Coronary artery (tissue), 2 donors: ENCODE data around the gene PTPN22.

Source experiments
- DNase-seq: peaks from one replicate; pipeline ENCODE4 v3.0.0-alpha.2; 2017; ENCODE audit warnings: low spot score
- H3K27ac ChIP-seq, 2 donors: fragments of 200-600 bp; sonication (generic); one replicate each; pipeline ENCODE4 v1.5.1; 2016 to 2019
- H3K4me3 ChIP-seq: fragments of 200-600 bp; sonication (generic); 2 replicates; pipeline ENCODE4 v1.5.1; 2016; ENCODE audit warnings: mild to moderate bottlenecking, moderate library complexity
- CTCF ChIP-seq: fragments of 200-600 bp; sonication (generic); IDR thresholded peaks from one replicate; pipeline ENCODE4 v1.5.1; 2019; ENCODE audit warnings: antibody characterized with exemption

The PTPN22 gene

DNA sequence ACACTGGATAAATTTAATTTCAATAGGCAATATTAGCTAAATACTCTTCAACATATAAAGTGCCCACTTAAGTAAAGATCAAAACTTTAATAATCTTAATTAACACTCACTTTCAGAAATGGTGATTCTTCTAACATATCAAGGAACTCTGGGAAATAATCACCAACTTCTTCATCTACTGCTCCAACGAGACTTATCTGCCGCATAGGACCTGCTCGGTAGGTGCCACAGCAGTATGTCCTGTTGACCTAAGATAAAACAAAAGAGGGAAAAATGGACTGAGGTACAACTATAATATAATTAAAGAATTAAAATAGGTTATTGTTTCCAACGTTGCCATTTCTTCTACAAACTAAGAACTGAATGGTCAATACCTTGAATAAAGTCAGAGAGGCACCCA, 94.0 kb downstream of the PTPN22 start:
- Histone ChIP-seq H3K4me3 (no peak overlapping the region), H3K27ac (no peak overlapping the region)
- TF ChIP-seq CTCF: no peak
- DNase-seq: no peak

DNA sequence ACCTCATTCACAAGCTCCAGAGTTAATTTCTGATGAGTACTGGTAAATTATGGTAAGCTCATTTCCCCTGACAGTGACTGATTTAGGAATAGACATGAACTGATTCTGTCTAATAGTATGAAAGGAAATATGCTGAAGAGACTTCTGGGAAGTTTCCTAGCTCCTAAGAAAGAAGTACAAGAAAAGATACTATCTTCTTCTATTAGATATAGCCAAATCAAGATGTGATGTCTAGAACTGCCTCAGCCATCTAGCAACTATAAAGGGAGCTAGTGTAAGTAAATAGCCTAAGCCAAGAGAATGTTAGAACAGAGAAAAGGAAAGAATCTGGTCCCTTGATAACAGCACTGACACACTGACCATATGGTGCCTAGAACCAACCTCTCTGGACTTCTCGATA, 101.5 kb downstream of the PTPN22 start:
- no peak for DNase-seq
- Histone ChIP-seq H3K27ac (no peak overlapping the region), H3K4me3 (no peak overlapping the region)
- TF ChIP-seq CTCF: no peak

GRCh38 chr1:113769601-113769970, 101.9 kb downstream of the PTPN22 start:
- Histone ChIP-seq H3K27ac (no peak overlapping the region), H3K4me3 (no peak overlapping the region)
- TF ChIP-seq CTCF: no peak
- DNase-seq: no peak

DNA sequence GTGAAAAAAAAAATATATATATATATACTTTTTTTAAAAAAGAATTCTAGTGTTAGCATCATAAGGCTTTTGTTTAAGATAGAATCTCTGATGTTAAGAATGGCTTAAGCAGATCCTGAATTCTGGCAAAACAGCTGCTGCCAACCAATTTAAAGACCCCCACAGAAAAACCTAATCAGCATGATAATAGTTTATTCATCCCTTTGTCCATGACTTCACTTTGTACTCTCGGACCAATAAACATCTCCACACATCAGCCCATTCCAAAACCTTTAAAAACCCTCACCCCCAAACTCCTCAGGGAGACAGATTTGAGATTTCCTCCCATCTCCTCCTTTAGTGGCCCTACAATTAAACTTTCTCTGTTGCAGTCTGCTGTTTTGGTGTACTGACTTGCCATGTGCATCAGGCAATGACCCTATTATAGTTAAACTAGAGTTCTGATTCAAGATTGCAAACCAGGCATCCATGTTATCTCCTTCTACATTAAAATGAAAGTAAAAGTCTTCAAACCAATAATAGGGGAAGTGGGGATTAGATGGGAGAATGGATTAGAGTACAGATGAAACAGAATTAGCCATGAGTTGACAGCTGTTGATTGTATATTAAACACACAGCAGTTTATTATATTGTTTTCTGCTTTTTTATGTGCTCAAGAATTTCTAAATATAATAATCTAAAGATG, 102.5 kb downstream of the PTPN22 start:
- H3K27ac ChIP-seq: no peak overlapping the region
- TF ChIP-seq CTCF: no peak

GRCh38 chr1:113765306-113766230, 105.9 kb downstream of the PTPN22 start:
- no peak for TF ChIP-seq CTCF
- Histone ChIP-seq H3K4me3 (no peak overlapping the region), H3K27ac (no peak overlapping the region)
- no peak for DNase-seq

More for the DNA sequence above, 102.5 kb downstream of the PTPN22 start:
- no peak for DNase-seq
- no peak overlapping the region for H3K4me3 ChIP-seq
